Prostate gland (tissue), 2 donors: ENCODE data around the gene ATXN1.

Source experiments
- POLR2A ChIP-seq: fragments of 450-650 bp; IDR thresholded peaks from one replicate; pipeline ENCODE4 v1.6.1; 2016; ENCODE audit warnings: antibody characterized with exemption, mild to moderate bottlenecking
- TF ChIP-seq, protein P1 (sequence below), 4 experiments: fragments of 200-600 bp in 2 of 4; fragments of 450-650 bp in 2 of 4; sonication (generic) in 2 of 4; IDR thresholded peaks; 1 replicate in 3 of 4; 2 replicates in 1 of 4; pipeline ENCODE4 v1.5.1; 2016 to 2019; ENCODE audit warnings: antibody characterized with exemption in 4 of 4, mild to moderate bottlenecking in 2 of 4, moderate library complexity in 2 of 4

GRCh38 chr6:16783952-16784565 is 22.8 kb upstream of the ATXN1 start:
- TF ChIP-seq POLR2A: no peak
- TF ChIP-seq, protein P1, sequence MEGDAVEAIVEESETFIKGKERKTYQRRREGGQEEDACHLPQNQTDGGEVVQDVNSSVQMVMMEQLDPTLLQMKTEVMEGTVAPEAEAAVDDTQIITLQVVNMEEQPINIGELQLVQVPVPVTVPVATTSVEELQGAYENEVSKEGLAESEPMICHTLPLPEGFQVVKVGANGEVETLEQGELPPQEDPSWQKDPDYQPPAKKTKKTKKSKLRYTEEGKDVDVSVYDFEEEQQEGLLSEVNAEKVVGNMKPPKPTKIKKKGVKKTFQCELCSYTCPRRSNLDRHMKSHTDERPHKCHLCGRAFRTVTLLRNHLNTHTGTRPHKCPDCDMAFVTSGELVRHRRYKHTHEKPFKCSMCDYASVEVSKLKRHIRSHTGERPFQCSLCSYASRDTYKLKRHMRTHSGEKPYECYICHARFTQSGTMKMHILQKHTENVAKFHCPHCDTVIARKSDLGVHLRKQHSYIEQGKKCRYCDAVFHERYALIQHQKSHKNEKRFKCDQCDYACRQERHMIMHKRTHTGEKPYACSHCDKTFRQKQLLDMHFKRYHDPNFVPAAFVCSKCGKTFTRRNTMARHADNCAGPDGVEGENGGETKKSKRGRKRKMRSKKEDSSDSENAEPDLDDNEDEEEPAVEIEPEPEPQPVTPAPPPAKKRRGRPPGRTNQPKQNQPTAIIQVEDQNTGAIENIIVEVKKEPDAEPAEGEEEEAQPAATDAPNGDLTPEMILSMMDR (IDR thresholded peaks at IDR 0.05): no peak
